GM23338 (cell line): ENCODE data around the gene SF3A1. TPM values are rescaled to one million over a fixed set of nuclear protein-coding genes. Genes with fewer than 3 reads are reported as not detected.
A peak's percentile ranks its signal among the peaks of the same experiment; 100 is the strongest.

ENCODE experiments used
- ATAC-seq: fragments of 200-7000 bp; cut with Tn5 transposase; 3 replicates; pipeline ENCODE4 v1.9.1; 2020
- DNase-seq: peaks from one replicate; pipeline ENCODE4 v3.0.0-alpha.2; 2015; ENCODE audit warnings: low spot score
- H2AFZ ChIP-seq: fragments of 200-600 bp; sonication (generic); 2 replicates; pipeline ENCODE4 v1.8.0; 2016; ENCODE audit warnings: antibody characterized with exemption, mild to moderate bottlenecking, moderate library complexity
- H3F3A ChIP-seq: fragments of 200-600 bp; sonication (generic); replicated peaks from 2 replicates; pipeline ENCODE4 v1.8.0; 2017; ENCODE audit warnings: antibody characterized with exemption, mixed run types, low read depth
- H3K27ac ChIP-seq: fragments of 200-600 bp; sonication (generic); 2 replicates; pipeline ENCODE4 v1.6.1; 2016; ENCODE audit warnings: low read depth
- H3K27me3 ChIP-seq: fragments of 200-600 bp; sonication (generic); 2 replicates; pipeline ENCODE4 v1.8.0; 2016; ENCODE audit warnings: mild to moderate bottlenecking, mixed run types, moderate library complexity; ENCODE audit not compliant: insufficient read depth
- H3K36me3 ChIP-seq: fragments of 200-600 bp; sonication (generic); 2 replicates; pipeline ENCODE4 v1.8.0; 2016; ENCODE audit warnings: mild to moderate bottlenecking; ENCODE audit not compliant: insufficient read depth
- H3K4me1 ChIP-seq: fragments of 200-600 bp; sonication (generic); 2 replicates; pipeline ENCODE4 v1.8.0; 2016; ENCODE audit warnings: mild to moderate bottlenecking, moderate library complexity; ENCODE audit not compliant: insufficient read depth
- H3K4me2 ChIP-seq: fragments of 200-600 bp; sonication (generic); 2 replicates; pipeline ENCODE4 v1.7.1; 2017; ENCODE audit warnings: mixed run types
- H3K4me3 ChIP-seq: fragments of 200-600 bp; sonication (generic); 2 replicates; pipeline ENCODE4 v1.6.1; 2016; ENCODE audit warnings: mixed run types
- H3K79me2 ChIP-seq: fragments of 200-600 bp; sonication (generic); replicated peaks from 2 replicates; pipeline ENCODE4 v1.8.0; 2017; ENCODE audit warnings: mild to moderate bottlenecking; ENCODE audit not compliant: insufficient read depth
- H3K9me2 ChIP-seq: fragments of 200-600 bp; sonication (generic); 2 replicates; pipeline ENCODE4 v1.8.0; 2017; ENCODE audit not compliant: insufficient read depth
- H4K20me1 ChIP-seq: fragments of 200-600 bp; sonication (generic); replicated peaks from 2 replicates; pipeline ENCODE4 v1.8.0; 2017; ENCODE audit warnings: mild to moderate bottlenecking; ENCODE audit not compliant: insufficient read depth
- H3K27ac Mint-ChIP-seq: 2 replicates; pipeline ENCODE4 v1.8.0; 2020; ENCODE audit warnings: inconsistent platforms, mild to moderate bottlenecking, moderate library complexity, mixed read lengths
- H3K27me3 Mint-ChIP-seq: 3 replicates; pipeline ENCODE4 v1.8.0; 2022; ENCODE audit warnings: low read depth, mild to moderate bottlenecking, moderate library complexity, mixed read lengths, inconsistent platforms; ENCODE audit not compliant: insufficient read depth, poor library complexity
- H3K36me3 Mint-ChIP-seq: 3 replicates; pipeline ENCODE4 v1.8.0; 2021; ENCODE audit warnings: low read depth, mild to moderate bottlenecking, inconsistent platforms, moderate library complexity, mixed read lengths
- H3K4me1 Mint-ChIP-seq: 3 replicates; pipeline ENCODE4 v1.8.0; 2020; ENCODE audit warnings: mild to moderate bottlenecking, inconsistent platforms, mixed read lengths
- H3K4me3 Mint-ChIP-seq: 3 replicates; pipeline ENCODE4 v1.8.0; 2021; ENCODE audit warnings: moderate library complexity, mild to moderate bottlenecking, inconsistent platforms, mixed read lengths
- H3K9me3 Mint-ChIP-seq: 3 replicates; pipeline ENCODE4 v1.8.0; 2020; ENCODE audit warnings: moderate library complexity, mild to moderate bottlenecking, inconsistent platforms, mixed read lengths
- CREB1 ChIP-seq: fragments of 250-450 bp; sonication (Bioruptor Pico); IDR thresholded peaks from 2 replicates; pipeline ENCODE4 v1.5.0; 2020; ENCODE audit warnings: low read depth, mild to moderate bottlenecking, moderate library complexity
- CTCF ChIP-seq, 2 experiments: fragments of 200-600 bp in 1 of 2; sonication (generic) in 1 of 2; conservative IDR thresholded peaks; 2 replicates each; pipeline versions ENCODE4 v1.5.1 to v1.6.1; 2016 to 2017; ENCODE audit warnings: antibody characterized with exemption in 2 of 2, low read depth in 2 of 2, mild to moderate bottlenecking in 2 of 2, moderate library complexity in 1 of 2
- ETS1 ChIP-seq: IDR thresholded peaks from 2 replicates; pipeline ENCODE4 v1.6.1; 2016; ENCODE audit warnings: antibody characterized with exemption
- EZH2 ChIP-seq: fragments of 200-600 bp; sonication (generic); IDR thresholded peaks from one replicate; pipeline ENCODE4 v1.8.0; 2017; ENCODE audit warnings: antibody characterized with exemption, mild to moderate bottlenecking, low read depth; ENCODE audit not compliant: unreplicated experiment
- EZH2phosphoT487 ChIP-seq: fragments of 200-600 bp; sonication (generic); IDR thresholded peaks from one replicate; pipeline ENCODE4 v1.8.1; 2018; ENCODE audit warnings: antibody characterized with exemption; ENCODE audit not compliant: unreplicated experiment
- NANOG ChIP-seq: IDR thresholded peaks from 2 replicates; pipeline ENCODE4 v1.6.1; 2016; ENCODE audit warnings: antibody characterized with exemption, borderline replicate concordance
- POLR2AphosphoS5 ChIP-seq: IDR thresholded peaks from 2 replicates; pipeline ENCODE4 v1.6.1; 2016; ENCODE audit warnings: antibody characterized with exemption, low read depth
- REST ChIP-seq: IDR thresholded peaks from one replicate; pipeline ENCODE4 v1.6.1; 2018; ENCODE audit warnings: antibody characterized with exemption; ENCODE audit not compliant: unreplicated experiment
- STAT1 ChIP-seq: IDR thresholded peaks from one replicate; pipeline ENCODE4 v1.6.1; 2016; ENCODE audit warnings: antibody characterized with exemption; ENCODE audit not compliant: unreplicated experiment
- ZNF114 ChIP-seq: fragments of 250-450 bp; sonication (Bioruptor Pico); IDR thresholded peaks from 2 replicates; pipeline ENCODE4 v1.5.0; 2020; ENCODE audit warnings: mild to moderate bottlenecking, moderate library complexity
- ZNF331 ChIP-seq: fragments of 250-450 bp; sonication (Bioruptor Pico); IDR thresholded peaks from 2 replicates; pipeline ENCODE4 v1.5.0; 2020; ENCODE audit warnings: low read depth, mild to moderate bottlenecking, moderate library complexity
- polyA plus RNA-seq: library from polyadenylated mRNA; unstranded; fragments of >200 nt; fragmentation: Nextera tagmentation; extraction: Ambion mirVana; gene quantifications from 2 replicates; pipeline ENCODE4 v1.2.1, GENCODE V29; 2016
- total RNA-seq: library from RNA; depleted of rRNA; stranded (reverse); fragments of >200 nt; shearing (Covaris generic); gene quantifications from 2 replicates; pipeline ENCODE4 v1.2.3, GENCODE V29; 2014

Gene SF3A1
- total and polyA plus RNA-seq, 2 experiments from 2014 or later: 107 to 108 TPM

GRCh38 chr22:30305906-30306626, 50.6 kb downstream of the SF3A1 start (continued):
- TF ChIP-seq REST (no peak), CREB1 (CRISPR knock-in tag) (no peak)

- no peaks in the 10 kb centered on the region; the same call in none of the 2 replicates for H4K20me1 ChIP-seq
- ATAC-seq: peak; percentile 20; the same call in 1 of the 3 replicates
- H3K9me2 ChIP-seq: no peaks in the 10 kb centered on the region
- no peaks in the 10 kb centered on the region for H3K79me2 ChIP-seq
- H3K36me3 Mint-ChIP-seq: no peaks in the 10 kb centered on the region; the same call in 2 of the 3 replicates
- H3F3A ChIP-seq: no peaks in the 10 kb centered on the region
- no peaks in the 10 kb centered on the region for H3K9me3 Mint-ChIP-seq
- no peaks in the 10 kb centered on the region for H3K36me3 ChIP-seq
- H2AFZ ChIP-seq: no peak overlapping the region
- H3K4me2 ChIP-seq: no peak overlapping the region
- no peak overlapping the region for H3K27ac Mint-ChIP-seq
- no peak for DNase-seq
- H3K4me1 Mint-ChIP-seq: peaks cover 10% of the 10 kb centered on the region; the same call in 2 of the 3 replicates
- H3K27me3 ChIP-seq: no peaks in the 10 kb centered on the region
- no peaks in the 10 kb centered on the region for H3K4me1 ChIP-seq
- no peak overlapping the region for H3K27ac ChIP-seq
- no peak overlapping the region for H3K4me3 ChIP-seq
- H3K4me3 Mint-ChIP-seq: no peak overlapping the region
- peaks cover 4% of the 10 kb centered on the region for H3K27me3 Mint-ChIP-seq
- TF ChIP-seq STAT1 (no peak), ETS1 (no peak), NANOG (no peak), ZNF331 (CRISPR knock-in tag) (no peak), CTCF (conservative IDR thresholded peaks at IDR 0.05; ENCODE audit: low read depth in 2 of 2) (no peak), CREB1 (CRISPR knock-in tag) (no peak), POLR2AphosphoS5 (no peak), REST (no peak), ZNF114 (CRISPR knock-in tag) (no peak), EZH2phosphoT487 (no peak), EZH2 (no peak)
These were observed 51.2 kb downstream of the SF3A1 start for GRCh38 chr22:30305519-30305905.
